NCI-H69 (cell line): ENCODE results near the gene PDE6D.
A peak's percentile ranks its signal among the peaks of the same experiment; 100 is the strongest.

Source experiments
- DNase-seq: peaks from one replicate; lab custom pipeline; 2025; lab: John Stamatoyannopoulos, UW

Gene PDE6D

GRCh38 chr2:231780909-231781797 lies at the start of gene PDE6D:
TSS of gene PDE6D (minus strand) at chr2:231781282. CDS start at chr2:231781114, 168 bp downstream.
- peak; percentile 94 for DNase-seq

GRCh38 chr2:231821908-231822307 lies 40.8 kb upstream of the PDE6D start:
- no peak for DNase-seq

- no peak for DNase-seq
These were observed 39.8 kb upstream of the PDE6D start for GRCh38 chr2:231820786-231821303.

- no peak for DNase-seq
These were observed 38.5 kb upstream of the PDE6D start for GRCh38 chr2:231819447-231820042.

GRCh38 chr2:231816327-231817026 lies 35.4 kb upstream of the PDE6D start:
- no peak for DNase-seq

GRCh38 chr2:231810905-231811304 lies 29.8 kb upstream of the PDE6D start:
- DNase-seq, result no peak

GRCh38 chr2:231807020-231807419 lies 25.9 kb upstream of the PDE6D start:
- DNase-seq, result no peak

GRCh38 chr2:231803501-231804138 lies 22.5 kb upstream of the PDE6D start:
- no peak for DNase-seq

GRCh38 chr2:231800493-231801091 lies 19.5 kb upstream of the PDE6D start:
- DNase-seq, result peak; percentile 40

GRCh38 chr2:231795525-231796327 lies 14.6 kb upstream of the PDE6D start:
- DNase-seq, result peak; percentile 84

GRCh38 chr2:231794383-231794782 lies 13.3 kb upstream of the PDE6D start:
- no peak for DNase-seq

- no peak for DNase-seq
These were observed 10.0 kb upstream of the PDE6D start for GRCh38 chr2:231791107-231791506.

- no peak for DNase-seq
These were observed 5.8 kb upstream of the PDE6D start for GRCh38 chr2:231786917-231787292.

GRCh38 chr2:231786177-231786916 lies 5.3 kb upstream of the PDE6D start, which contains the start of gene COPS7B:
TSS of gene COPS7B (plus strand) at chr2:231786445. CDS start at chr2:231788571, 2,126 bp downstream.
- peak; percentile 88 for DNase-seq

GRCh38 chr2:231785822-231786176 lies 4.7 kb upstream of the PDE6D start:
- no peak for DNase-seq

GRCh38 chr2:231785413-231785812 lies 4.3 kb upstream of the PDE6D start:
- DNase-seq, result no peak

GRCh38 chr2:231781798-231782726 lies 980 bp upstream of the PDE6D start:
- DNase-seq, result peak; percentile 40

- DNase-seq, result no peak
These were observed 766 bp downstream of the PDE6D start for GRCh38 chr2:231780123-231780908.
